GM12891 (cell line): ENCODE data around the gene IFT25.

Experiments used
- PAX5 ChIP-seq: IDR thresholded peaks from 2 replicates; pipeline ENCODE4 v1.6.1; 2011; ENCODE audit warnings: low read length, moderate library complexity, mild to moderate bottlenecking; ENCODE audit not compliant: insufficient read depth, severe bottlenecking
- POLR2A ChIP-seq: IDR thresholded peaks from 2 replicates; pipeline ENCODE4 v1.6.1; 2011; ENCODE audit warnings: low read depth, low read length, control low read depth
- POLR2AphosphoS5 ChIP-seq: IDR thresholded peaks from 2 replicates; pipeline ENCODE4 v1.6.1; 2011; ENCODE audit warnings: low read depth, low read length, control low read depth
- POU2F2 ChIP-seq: IDR thresholded peaks from 2 replicates; pipeline ENCODE4 v1.6.1; 2011; ENCODE audit warnings: low read depth, mild to moderate bottlenecking, control low read depth, low read length, moderate library complexity
- SPI1 ChIP-seq: IDR thresholded peaks from 2 replicates; pipeline ENCODE4 v1.6.1; 2011; ENCODE audit warnings: low read depth, low read length, control low read depth
- TAF1 ChIP-seq: IDR thresholded peaks from 2 replicates; pipeline ENCODE4 v1.6.1; 2011; ENCODE audit warnings: low read depth, low read length, control low read depth

- no peak for TF ChIP-seq TAF1
- TF ChIP-seq POLR2AphosphoS5 = no peak
- TF ChIP-seq POU2F2 = no peak
- no peak for TF ChIP-seq POLR2A
- TF ChIP-seq SPI1 = no peak
- no peak for TF ChIP-seq PAX5
These were observed 14.0 kb downstream of the IFT25 start for GRCh38 chr1:53931523-53931922.
